ENCODE results near the gene CGNL1.

CGNL1 gene

GRCh38 chr15:57345584-57345983, 30.7 kb upstream of the CGNL1 start:
- DNase-seq (ENCODE audit: extremely low spot score): no peak
- POLR2A ChIA-PET: no interaction called here
- CTCF ChIA-PET: interaction anchor here (3.1 to 9.7 kb wide), 2 partner anchors 182 to 201 kb away, joined by 15 to 93 read pairs; no protein-coding TSS in a partner anchor
- TF ChIP-seq CTCF (IDR thresholded peaks at IDR 0.05; ENCODE audit: control extremely low read depth, extremely low read depth, low read depth, missing control alignments): no peak

- POLR2A ChIA-PET: no interaction called here
- CTCF ChIA-PET: interaction anchor here (0.6 to 3.1 kb wide), 6 partner anchors 7 to 194 kb away, joined by 3 to 15 read pairs (median 4); no protein-coding TSS in a partner anchor
- DNase-seq (ENCODE audit: extremely low spot score): no peak
- no peak for TF ChIP-seq CTCF (IDR thresholded peaks at IDR 0.05; ENCODE audit: control extremely low read depth, extremely low read depth, low read depth, missing control alignments)
Measured at GRCh38 chr15:57348081-57348480, 28.2 kb upstream of the CGNL1 start.

GRCh38 chr15:57352535-57353316, 23.6 kb upstream of the CGNL1 start:
- CTCF ChIA-PET: interaction anchor here (0.9 to 2.8 kb wide), 6 partner anchors 10 to 190 kb away, joined by 3 to 17 read pairs (median 4); no protein-coding TSS in a partner anchor
- POLR2A ChIA-PET: no interaction called here
- no peak for DNase-seq (ENCODE audit: extremely low spot score)
- no peak for TF ChIP-seq CTCF (IDR thresholded peaks at IDR 0.05; ENCODE audit: control extremely low read depth, extremely low read depth, low read depth, missing control alignments)

- no peak for DNase-seq (ENCODE audit: extremely low spot score)
- POLR2A ChIA-PET: no interaction called here
- CTCF ChIA-PET: interaction anchor here (1.1 to 2.8 kb wide), 6 partner anchors 10 to 188 kb away, joined by 3 to 17 read pairs (median 4); no protein-coding TSS in a partner anchor
- no peak for TF ChIP-seq CTCF (IDR thresholded peaks at IDR 0.05; ENCODE audit: control extremely low read depth, extremely low read depth, low read depth, missing control alignments)
Measured at GRCh38 chr15:57353317-57353804, 22.9 kb upstream of the CGNL1 start.

GRCh38 chr15:57354436-57355123, 21.7 kb upstream of the CGNL1 start:
- ChIA-PET CTCF (interaction anchor here (1.5 to 2.8 kb wide), 3 partner anchors 8 to 174 kb away, joined by 3 to 17 read pairs (median 5); no protein-coding TSS in a partner anchor), POLR2A (no interaction called here)
- no peak for TF ChIP-seq CTCF (IDR thresholded peaks at IDR 0.05; ENCODE audit: control extremely low read depth, extremely low read depth, low read depth, missing control alignments)
- DNase-seq (ENCODE audit: extremely low spot score): no peak

GRCh38 chr15:57355259-57355658, 21.0 kb upstream of the CGNL1 start:
- POLR2A ChIA-PET: no interaction called here
- DNase-seq (ENCODE audit: extremely low spot score): no peak

More at GRCh38 chr15:57355259-57355658, 21.0 kb upstream of the CGNL1 start:
- no peak for TF ChIP-seq CTCF (IDR thresholded peaks at IDR 0.05; ENCODE audit: control extremely low read depth, extremely low read depth, low read depth, missing control alignments)
- CTCF ChIA-PET: interaction anchor here (1.0 to 1.4 kb wide), 2 partner anchors 172 to 193 kb away, joined by 3 read pairs; no protein-coding TSS in a partner anchor
